Measurements from ENCODE around the gene NALCN.

GRCh38 chr13:101303521-101303920 is 112.8 kb downstream of the NALCN start:
- no peak for TF ChIP-seq SP2 (tag by site-specific recombination; IDR thresholded peaks at IDR 0.05)
- no peak for TF ChIP-seq ZNF223 (tag by site-specific recombination; IDR thresholded peaks at IDR 0.05)
- no peak for TF ChIP-seq CTCF (tag by site-specific recombination; IDR thresholded peaks at IDR 0.05)
- TF ChIP-seq, protein P1, sequence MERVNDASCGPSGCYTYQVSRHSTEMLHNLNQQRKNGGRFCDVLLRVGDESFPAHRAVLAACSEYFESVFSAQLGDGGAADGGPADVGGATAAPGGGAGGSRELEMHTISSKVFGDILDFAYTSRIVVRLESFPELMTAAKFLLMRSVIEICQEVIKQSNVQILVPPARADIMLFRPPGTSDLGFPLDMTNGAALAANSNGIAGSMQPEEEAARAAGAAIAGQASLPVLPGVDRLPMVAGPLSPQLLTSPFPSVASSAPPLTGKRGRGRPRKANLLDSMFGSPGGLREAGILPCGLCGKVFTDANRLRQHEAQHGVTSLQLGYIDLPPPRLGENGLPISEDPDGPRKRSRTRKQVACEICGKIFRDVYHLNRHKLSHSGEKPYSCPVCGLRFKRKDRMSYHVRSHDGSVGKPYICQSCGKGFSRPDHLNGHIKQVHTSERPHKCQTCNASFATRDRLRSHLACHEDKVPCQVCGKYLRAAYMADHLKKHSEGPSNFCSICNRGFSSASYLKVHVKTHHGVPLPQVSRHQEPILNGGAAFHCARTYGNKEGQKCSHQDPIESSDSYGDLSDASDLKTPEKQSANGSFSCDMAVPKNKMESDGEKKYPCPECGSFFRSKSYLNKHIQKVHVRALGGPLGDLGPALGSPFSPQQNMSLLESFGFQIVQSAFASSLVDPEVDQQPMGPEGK (tag by site-specific recombination; IDR thresholded peaks at IDR 0.05): no peak
- no peak for TF ChIP-seq ZNF174 (tag by site-specific recombination; IDR thresholded peaks at IDR 0.05)
- no peak for TF ChIP-seq TCF7L2 (IDR thresholded peaks at IDR 0.05; ENCODE audit: borderline replicate concordance, low read depth, low read length)
- TF ChIP-seq ZFP37 (tag by site-specific recombination; IDR thresholded peaks at IDR 0.05): no peak
- TF ChIP-seq, protein P2, sequence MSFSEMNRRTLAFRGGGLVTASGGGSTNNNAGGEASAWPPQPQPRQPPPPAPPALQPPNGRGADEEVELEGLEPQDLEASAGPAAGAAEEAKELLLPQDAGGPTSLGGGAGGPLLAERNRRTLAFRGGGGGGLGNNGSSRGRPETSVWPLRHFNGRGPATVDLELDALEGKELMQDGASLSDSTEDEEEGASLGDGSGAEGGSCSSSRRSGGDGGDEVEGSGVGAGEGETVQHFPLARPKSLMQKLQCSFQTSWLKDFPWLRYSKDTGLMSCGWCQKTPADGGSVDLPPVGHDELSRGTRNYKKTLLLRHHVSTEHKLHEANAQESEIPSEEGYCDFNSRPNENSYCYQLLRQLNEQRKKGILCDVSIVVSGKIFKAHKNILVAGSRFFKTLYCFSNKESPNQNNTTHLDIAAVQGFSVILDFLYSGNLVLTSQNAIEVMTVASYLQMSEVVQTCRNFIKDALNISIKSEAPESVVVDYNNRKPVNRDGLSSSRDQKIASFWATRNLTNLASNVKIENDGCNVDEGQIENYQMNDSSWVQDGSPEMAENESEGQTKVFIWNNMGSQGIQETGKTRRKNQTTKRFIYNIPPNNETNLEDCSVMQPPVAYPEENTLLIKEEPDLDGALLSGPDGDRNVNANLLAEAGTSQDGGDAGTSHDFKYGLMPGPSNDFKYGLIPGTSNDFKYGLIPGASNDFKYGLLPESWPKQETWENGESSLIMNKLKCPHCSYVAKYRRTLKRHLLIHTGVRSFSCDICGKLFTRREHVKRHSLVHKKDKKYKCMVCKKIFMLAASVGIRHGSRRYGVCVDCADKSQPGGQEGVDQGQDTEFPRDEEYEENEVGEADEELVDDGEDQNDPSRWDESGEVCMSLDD (tag by site-specific recombination; IDR thresholded peaks at IDR 0.05): no peak

Measured in HEK293 (cell line).